DOHH2 (cell line): ENCODE data around the gene TOM1.

Experiments
- H3F3A ChIP-seq: fragments of 200-600 bp; sonication (generic), shearing (Covaris generic); 2 replicates; pipeline ENCODE4 v1.6.0; 2016; ENCODE audit warnings: antibody characterized with exemption, mild to moderate bottlenecking; ENCODE audit not compliant: control insufficient read depth, insufficient read depth
- H3K27ac ChIP-seq: fragments of 200-600 bp; sonication (generic); 2 replicates; pipeline ENCODE4 v1.5.1; 2014; ENCODE audit warnings: low read depth, mild to moderate bottlenecking, low read length, moderate library complexity
- H3K27me3 ChIP-seq: fragments of 200-600 bp; sonication (generic); 2 replicates; pipeline ENCODE4 v1.6.1; 2014; ENCODE audit warnings: mild to moderate bottlenecking, low read length, mixed read lengths; ENCODE audit not compliant: control insufficient read depth
- H3K36me3 ChIP-seq: fragments of 200-600 bp; sonication (generic); 2 replicates; pipeline ENCODE4 v1.6.1; 2014; ENCODE audit warnings: mild to moderate bottlenecking, low read length, moderate library complexity, mixed read lengths; ENCODE audit not compliant: control insufficient read depth
- H3K4me1 ChIP-seq: fragments of 200-600 bp; sonication (generic); 2 replicates; pipeline ENCODE4 v1.6.1; 2014; ENCODE audit warnings: mild to moderate bottlenecking, low read length, mixed read lengths; ENCODE audit not compliant: control insufficient read depth
- H3K4me2 ChIP-seq: fragments of 200-600 bp; sonication (generic); 2 replicates; pipeline ENCODE4 v1.6.0; 2014; ENCODE audit warnings: mild to moderate bottlenecking, low read length, moderate library complexity
- H3K4me3 ChIP-seq: fragments of 200-600 bp; sonication (generic); 2 replicates; pipeline ENCODE4 v1.5.1; 2014; ENCODE audit warnings: mild to moderate bottlenecking, low read length, mixed read lengths
- H3K79me2 ChIP-seq: fragments of 200-600 bp; sonication (generic); 2 replicates; pipeline ENCODE4 v1.6.1; 2014; ENCODE audit warnings: mild to moderate bottlenecking, low read length, mixed read lengths; ENCODE audit not compliant: control insufficient read depth
- H3K9me2 ChIP-seq: fragments of 200-600 bp; sonication (generic); replicated peaks from 2 replicates; pipeline ENCODE4 v1.6.1; 2014; ENCODE audit warnings: mild to moderate bottlenecking, low read length, mixed read lengths; ENCODE audit not compliant: control insufficient read depth
- H3K9me3 ChIP-seq: fragments of 200-600 bp; sonication (generic); 2 replicates; pipeline ENCODE4 v1.6.1; 2014; ENCODE audit warnings: antibody characterized with exemption, low read length, mixed read lengths; ENCODE audit not compliant: control insufficient read depth, insufficient read depth
- H4K20me1 ChIP-seq: fragments of 200-600 bp; sonication (generic); 2 replicates; pipeline ENCODE4 v1.6.0; 2014; ENCODE audit warnings: low read depth, mild to moderate bottlenecking, antibody characterized with exemption, low read length, moderate library complexity; ENCODE audit not compliant: control insufficient read depth, insufficient read depth
- EZH2phosphoT487 ChIP-seq: fragments of 200-600 bp; sonication (generic); IDR thresholded peaks from 2 replicates; pipeline ENCODE4 v1.6.1; 2017; ENCODE audit warnings: borderline replicate concordance, mild to moderate bottlenecking, antibody characterized with exemption, low read length, moderate library complexity, mixed read lengths
- TF ChIP-seq, protein P1 (sequence below): fragments of 200-600 bp; sonication (generic); IDR thresholded peaks from one replicate; pipeline ENCODE4 v1.5.1; 2014; ENCODE audit warnings: antibody characterized with exemption, mild to moderate bottlenecking, low read depth, low read length; ENCODE audit not compliant: poor library complexity, severe bottlenecking

Gene TOM1

DNA sequence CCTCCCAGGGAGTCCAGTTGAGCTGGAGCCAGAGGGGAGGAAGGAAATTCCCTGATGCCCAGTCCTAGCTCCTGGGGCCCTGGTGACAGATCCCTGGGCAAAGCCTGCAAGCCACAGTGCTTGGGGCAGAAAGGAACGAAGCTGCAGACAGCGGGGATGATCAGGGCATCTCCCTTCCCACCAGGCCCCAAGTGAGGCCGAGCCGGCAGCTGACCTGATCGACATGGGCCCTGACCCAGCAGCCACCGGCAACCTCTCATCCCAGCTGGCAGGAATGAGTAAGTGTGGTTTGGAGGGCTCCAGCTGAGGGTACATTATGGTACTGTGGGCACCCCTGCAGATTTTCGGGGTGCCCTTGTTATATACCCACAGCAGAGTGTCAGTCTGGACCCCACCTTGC is 33.5 kb downstream of the TOM1 start:
- no peaks in the 10 kb centered on the region for H4K20me1 ChIP-seq
- H3K4me2 ChIP-seq = no peak overlapping the region
- H3K27ac ChIP-seq = no peak overlapping the region
- H3K9me3 ChIP-seq = no peaks in the 10 kb centered on the region
- H3K4me3 ChIP-seq = no peak overlapping the region
- H3K79me2 ChIP-seq = no peaks in the 10 kb centered on the region
- H3K4me1 ChIP-seq = peaks cover 20% of the 10 kb centered on the region
- no peaks in the 10 kb centered on the region for H3K36me3 ChIP-seq
- H3K9me2 ChIP-seq = no peaks in the 10 kb centered on the region
- no peaks in the 10 kb centered on the region; the same call in 1 of the 2 replicates for H3F3A ChIP-seq
- no peaks in the 10 kb centered on the region for H3K27me3 ChIP-seq
- no peak for TF ChIP-seq EZH2phosphoT487
- TF ChIP-seq, protein P1, sequence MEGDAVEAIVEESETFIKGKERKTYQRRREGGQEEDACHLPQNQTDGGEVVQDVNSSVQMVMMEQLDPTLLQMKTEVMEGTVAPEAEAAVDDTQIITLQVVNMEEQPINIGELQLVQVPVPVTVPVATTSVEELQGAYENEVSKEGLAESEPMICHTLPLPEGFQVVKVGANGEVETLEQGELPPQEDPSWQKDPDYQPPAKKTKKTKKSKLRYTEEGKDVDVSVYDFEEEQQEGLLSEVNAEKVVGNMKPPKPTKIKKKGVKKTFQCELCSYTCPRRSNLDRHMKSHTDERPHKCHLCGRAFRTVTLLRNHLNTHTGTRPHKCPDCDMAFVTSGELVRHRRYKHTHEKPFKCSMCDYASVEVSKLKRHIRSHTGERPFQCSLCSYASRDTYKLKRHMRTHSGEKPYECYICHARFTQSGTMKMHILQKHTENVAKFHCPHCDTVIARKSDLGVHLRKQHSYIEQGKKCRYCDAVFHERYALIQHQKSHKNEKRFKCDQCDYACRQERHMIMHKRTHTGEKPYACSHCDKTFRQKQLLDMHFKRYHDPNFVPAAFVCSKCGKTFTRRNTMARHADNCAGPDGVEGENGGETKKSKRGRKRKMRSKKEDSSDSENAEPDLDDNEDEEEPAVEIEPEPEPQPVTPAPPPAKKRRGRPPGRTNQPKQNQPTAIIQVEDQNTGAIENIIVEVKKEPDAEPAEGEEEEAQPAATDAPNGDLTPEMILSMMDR = no peak

DNA sequence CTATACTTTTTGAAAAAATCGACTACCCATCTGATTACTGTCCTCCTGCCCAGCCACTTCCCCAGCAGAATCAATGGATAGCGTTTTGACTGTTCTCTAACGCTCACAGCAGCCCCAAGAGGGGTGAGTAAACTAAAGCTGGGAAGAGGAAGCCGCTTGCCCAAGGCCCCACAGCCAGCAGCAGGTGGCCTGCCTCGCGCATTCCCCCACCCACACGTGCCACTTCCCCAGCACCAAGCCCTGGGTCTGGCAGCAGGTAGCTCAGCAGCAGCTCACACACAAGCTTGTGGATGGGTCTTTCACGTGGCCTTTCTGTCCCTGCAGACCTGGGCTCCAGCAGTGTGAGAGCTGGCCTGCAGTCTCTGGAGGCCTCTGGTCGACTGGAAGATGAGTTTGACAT is 34.3 kb downstream of the TOM1 start:
- Histone ChIP-seq H3K27me3 (no peaks in the 10 kb centered on the region), H4K20me1 (no peaks in the 10 kb centered on the region), H3F3A (no peaks in the 10 kb centered on the region; the same call in 1 of the 2 replicates), H3K9me2 (no peaks in the 10 kb centered on the region), H3K79me2 (no peaks in the 10 kb centered on the region), H3K27ac (no peak overlapping the region), H3K4me2 (no peak overlapping the region), H3K9me3 (no peaks in the 10 kb centered on the region), H3K36me3 (no peaks in the 10 kb centered on the region), H3K4me3 (no peak overlapping the region), H3K4me1 (peaks cover 19% of the 10 kb centered on the region)
- TF ChIP-seq, protein P1 = no peak
- no peak for TF ChIP-seq EZH2phosphoT487

DNA sequence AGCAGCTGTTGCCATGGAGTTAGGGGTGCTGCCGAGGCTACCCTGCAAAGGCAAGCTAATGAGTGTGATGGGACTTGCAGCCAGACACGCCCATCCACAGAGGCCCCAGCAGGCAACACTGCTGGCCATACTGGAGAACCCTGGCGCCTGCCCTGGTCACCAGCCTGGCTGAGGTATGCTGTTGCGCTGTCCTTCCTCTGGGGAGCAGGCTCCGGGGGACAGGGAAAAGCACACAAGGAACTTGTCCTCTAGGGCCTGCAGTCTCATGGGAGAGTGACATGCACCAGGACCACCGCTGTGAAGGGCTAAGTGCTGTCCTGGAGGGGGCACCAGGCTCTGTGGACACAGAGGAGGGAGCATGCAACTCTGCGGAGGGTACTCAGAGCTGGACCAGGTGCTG is 35.8 kb downstream of the TOM1 start:
- Histone ChIP-seq H3K4me1 (peaks cover 4% of the 10 kb centered on the region), H3K36me3 (no peaks in the 10 kb centered on the region), H3K4me2 (no peak overlapping the region)

More for the DNA sequence above, 35.8 kb downstream of the TOM1 start:
- Histone ChIP-seq H3K27ac (no peak overlapping the region), H3K79me2 (no peaks in the 10 kb centered on the region), H3K9me2 (no peaks in the 10 kb centered on the region), H4K20me1 (no peaks in the 10 kb centered on the region), H3K27me3 (no peaks in the 10 kb centered on the region), H3F3A (no peaks in the 10 kb centered on the region), H3K4me3 (no peak overlapping the region), H3K9me3 (no peaks in the 10 kb centered on the region)
- no peak for TF ChIP-seq EZH2phosphoT487
- TF ChIP-seq, protein P1 = no peak
